Measurements from ENCODE around the gene SSTR1.

The SSTR1 gene

DNA sequence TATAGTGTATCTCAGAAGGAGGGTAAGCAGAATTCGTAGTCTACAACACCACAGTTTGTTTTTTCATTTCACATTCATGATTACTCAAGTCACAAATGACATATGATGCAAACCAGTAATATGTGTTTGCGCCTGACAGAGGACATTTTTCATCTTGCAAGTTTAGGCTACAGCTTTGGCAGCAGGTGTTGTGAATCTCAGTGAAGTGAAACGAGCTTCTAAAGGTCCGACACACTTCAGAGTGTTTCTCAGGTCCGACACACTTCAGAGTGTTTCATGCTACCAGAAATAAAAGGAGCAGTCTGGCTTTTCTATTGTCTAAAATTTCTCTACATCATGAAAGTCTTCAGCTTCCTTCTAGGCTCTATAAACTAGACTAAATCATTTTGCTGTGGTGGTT lies 25.5 kb downstream of the SSTR1 start:
- no peak for DNase-seq (ENCODE audit: low spot score)

DNA sequence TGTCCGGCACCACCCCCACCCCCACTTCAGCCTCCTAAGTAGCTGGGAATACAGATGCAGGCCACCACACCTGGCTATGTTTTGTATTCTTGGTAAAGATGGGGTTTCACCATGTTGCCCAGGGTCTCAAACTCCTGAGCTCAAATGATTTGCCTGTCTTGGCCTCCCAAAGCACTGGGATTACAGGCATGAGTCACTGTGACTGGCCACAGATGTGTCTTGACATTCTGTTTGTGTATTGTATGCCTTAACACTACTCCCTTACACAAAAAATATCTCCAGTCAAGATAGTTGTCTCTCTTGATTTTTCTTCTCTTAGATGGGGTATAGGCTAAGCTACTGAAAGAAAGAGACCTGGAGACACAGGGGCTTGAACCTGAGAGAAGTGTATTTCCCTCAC lies 30.6 kb downstream of the SSTR1 start:
- DNase-seq (ENCODE audit: low spot score) = no peak

DNA sequence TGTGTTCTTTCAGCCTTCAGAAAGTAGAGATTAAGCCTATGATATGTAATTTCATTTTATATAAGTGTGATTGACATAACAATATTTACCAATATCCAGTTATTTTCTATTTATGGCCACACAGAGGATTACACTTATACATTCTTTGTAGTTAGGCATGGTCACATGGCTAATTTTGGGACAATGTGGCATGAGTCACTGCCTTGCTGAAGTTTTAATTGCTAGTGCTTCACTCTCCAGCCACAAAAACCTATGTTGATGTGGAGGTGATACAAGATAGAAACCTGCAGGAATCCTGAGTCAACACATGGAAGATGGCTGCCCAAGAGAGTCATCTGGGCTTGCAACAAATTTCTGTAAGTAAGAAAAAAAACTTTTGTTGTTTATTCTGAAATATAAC lies 31.2 kb downstream of the SSTR1 start:
- no peak for DNase-seq (ENCODE audit: low spot score)

DNA sequence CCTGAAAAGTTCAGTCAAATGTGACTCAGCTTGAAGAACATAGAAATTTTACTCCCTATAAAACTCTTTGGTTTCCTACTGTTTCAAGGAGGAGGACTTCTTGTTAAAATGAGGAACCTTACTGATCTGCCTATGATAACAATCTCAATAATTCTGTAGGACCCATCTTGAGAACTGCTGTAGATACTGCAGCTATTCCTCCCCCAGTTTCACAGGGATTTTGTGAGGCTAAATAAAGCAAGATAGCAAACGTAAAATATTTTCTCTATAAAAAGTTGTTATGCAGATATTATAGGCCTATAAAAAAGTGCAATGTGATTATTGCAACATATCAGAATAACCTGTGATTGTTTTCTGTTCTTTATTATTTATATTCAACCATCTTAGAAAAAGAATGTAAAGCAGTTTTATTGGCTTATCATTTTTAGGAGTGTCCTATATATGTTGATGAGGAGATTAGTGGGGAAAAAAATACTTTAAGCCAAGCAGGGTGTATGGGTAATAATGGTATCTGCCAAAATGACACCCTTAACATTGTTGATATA lies 36.1 kb downstream of the SSTR1 start:
- no peak for DNase-seq (ENCODE audit: low spot score)

DNA sequence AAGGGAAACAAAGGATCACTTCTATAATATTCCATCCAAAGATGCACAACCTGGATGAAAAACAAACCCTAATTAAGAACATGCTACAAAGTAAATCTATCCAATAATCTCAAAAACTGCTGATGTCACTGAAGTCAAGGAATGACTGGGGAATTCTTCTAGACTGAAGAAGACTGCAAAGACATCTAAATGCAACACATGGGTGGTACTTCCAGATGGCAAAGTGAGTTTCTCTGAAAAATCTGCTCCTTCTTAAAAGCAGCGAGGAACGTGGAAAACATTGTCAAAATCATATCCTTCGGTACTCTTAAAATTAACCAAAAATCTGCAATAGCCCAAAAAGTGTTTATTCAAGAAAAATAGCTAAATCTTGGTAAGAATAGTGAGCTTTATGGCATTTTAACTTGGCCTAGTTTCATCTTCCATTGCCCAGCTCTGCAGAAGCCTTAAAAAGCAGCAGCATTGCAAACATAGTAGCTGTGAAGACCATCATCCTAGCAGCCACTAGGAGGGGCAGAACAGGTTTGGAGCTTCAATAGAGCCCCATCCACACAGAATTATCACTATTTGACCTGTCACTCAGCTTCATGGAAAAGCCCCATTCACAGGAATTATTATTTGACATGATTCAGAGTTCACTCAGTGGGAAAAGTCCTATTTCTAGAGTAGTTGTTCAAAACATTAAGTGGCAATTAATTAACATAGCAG lies 40.8 kb downstream of the SSTR1 start:
- no peak for DNase-seq (ENCODE audit: low spot score)

DNA sequence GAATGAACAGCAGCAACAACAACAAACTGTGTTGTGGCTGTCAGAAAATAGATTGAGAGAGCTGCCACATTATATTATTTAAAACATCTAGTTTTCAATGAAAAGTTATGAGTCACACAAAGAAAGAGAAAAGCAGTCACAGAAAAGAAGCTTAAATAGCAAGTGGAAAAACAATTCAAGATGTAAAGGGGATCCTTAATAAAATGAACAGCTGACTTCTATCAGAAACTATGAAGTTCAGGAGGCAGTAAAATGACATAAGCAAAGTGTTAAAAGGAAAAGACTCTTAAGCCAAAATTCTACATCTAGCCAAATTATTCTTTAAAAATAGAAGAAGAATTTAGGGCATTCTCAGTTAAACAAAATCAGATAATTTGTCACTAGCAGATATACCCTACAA lies 42.6 kb downstream of the SSTR1 start:
- DNase-seq (ENCODE audit: low spot score) = no peak

DNA sequence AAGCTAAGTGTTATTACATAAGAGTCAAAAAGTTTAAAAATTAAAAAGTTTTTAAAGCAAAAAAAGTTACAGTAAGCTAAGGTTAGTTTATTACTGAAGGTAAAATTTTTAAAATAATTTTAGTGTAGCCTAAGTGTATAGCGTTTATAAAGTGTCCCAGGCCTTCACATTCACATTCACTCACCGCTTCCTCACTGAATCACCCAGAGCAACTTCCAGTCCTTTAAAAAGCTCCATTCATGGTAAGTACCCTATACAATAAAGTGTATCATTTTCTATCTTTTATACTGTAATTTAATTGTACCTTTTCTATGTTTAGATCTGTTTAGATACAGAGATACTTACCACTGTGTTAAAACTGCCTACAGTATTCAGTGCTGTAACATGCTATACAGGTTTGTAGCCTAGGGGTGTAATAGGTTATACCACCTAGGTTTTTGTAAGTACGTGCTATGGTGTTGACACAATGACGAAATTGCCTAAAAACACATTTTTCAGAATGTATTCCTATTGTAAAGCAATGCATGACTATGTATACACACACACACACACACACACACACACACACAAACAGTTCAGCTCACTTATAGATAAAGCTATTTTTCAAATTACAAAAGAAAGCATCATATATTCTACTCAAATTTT lies 44.5 kb downstream of the SSTR1 start:
- no peak for DNase-seq (ENCODE audit: low spot score)

DNA sequence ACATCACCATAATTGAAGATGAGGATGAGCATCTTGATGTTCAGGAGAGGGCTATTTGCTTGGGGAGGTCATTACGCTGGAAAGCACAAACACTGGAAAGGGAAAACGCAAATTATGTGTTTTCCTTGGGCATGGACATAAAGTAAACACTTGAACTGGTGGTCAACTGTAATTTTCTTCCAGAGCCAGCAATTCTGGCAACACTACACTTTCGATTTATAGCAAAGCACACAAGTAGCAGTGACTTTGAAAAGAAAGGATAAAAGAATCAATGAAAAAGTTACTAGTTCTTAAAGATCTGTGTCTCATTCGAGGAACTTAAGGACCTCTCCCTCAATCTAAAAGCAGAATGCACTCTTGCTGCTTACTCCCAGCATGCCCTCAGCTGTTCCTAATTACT lies 46.0 kb downstream of the SSTR1 start:
- DNase-seq (ENCODE audit: low spot score) = no peak

DNA sequence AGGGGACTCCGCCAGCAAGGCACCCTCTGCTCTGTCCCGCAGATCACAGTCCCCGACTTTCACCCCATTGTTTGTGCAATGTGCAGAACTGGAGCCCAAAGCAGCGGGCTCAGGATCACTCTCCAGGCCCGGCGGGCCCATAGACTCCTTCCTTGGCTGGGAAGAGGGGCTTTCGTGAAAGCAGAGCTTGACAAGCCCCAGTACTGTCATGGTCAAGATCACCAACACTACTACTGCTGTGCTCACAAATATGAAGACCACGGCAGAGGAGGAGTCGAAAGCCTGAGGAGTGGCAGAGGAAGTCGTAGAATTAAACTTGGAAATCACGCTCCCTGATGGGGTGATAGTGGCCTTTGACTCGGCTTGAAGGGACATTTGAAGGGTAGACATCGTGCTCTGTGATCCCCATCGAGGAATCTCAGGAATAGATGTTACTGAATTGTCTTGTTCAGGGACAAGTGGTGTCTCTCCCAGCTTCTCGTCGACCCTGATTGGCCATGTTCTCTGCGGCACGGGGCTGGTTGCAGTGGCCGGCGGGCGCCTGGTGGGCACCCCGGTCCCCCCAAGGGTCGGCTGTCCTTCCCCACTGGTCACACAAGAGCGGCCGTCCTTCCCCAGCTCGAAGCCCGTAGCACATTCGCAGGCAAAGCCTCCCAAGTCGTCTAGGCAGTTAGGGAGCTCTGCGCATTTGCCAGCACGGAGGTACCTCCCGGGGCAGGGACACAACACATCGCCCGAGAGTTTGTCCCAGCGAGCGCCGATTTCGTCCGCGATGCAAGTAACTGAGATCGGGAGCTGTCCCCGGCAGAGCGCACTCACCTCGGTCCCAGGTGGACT lies 47.1 kb downstream of the SSTR1 start:
- no peak for DNase-seq (ENCODE audit: low spot score)

DNA sequence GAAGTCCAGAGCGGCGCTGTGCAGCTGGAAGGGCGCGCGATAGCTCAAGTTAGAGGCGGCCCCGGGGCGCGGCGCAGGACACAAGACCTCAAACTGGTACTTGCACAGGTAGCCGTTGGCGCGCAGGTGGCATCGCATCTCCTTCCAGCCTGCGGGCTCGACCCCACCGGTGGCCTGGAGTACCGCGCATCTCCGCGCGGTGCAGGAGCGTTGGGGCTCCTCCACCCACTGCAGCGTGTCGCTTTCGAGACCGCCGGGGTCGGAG lies 47.6 kb downstream of the SSTR1 start:
- no peak for DNase-seq (ENCODE audit: low spot score)

DNA sequence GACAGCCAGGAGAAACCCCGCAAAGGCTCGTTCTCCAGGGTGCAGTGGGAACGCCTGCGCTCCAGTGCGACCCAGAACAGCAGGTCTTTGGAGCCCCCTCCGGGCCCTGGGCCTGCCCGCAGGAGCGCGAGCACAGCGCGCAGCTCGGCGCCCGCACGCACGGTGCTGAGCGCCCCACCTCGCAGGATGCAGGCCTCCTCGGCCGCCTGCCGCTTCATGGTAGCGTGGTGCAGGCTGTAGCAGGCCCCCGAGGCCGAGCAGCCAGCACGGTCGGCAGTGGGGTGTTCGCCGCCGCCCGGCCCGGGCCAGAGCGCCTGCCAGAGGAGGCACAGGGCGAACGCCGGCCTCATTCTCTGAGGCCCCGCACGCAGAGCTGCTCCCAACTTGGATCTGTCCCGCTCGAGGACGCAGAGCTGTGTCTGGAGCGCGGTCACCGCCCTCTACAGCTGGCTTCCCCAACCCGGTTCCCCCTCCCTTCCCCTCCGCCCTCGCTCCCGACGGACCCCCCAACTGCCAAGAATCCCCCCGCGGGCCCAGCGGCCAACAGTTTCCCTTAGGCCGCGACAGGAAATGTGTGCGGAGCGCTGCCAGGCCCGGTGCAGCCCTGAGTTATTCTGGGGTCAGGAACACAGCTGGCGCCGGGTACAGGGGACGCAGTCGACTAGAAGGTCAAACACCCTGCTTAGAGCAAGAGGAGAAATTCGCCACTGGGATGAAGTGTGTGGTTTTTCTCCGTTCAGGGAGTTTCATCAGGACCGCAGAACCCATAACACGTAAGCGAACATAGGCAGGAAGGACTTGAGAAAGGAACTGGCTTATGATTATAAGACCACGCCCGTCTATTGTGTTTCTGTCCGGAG lies 48.2 kb downstream of the SSTR1 start, which contains the start of gene CLEC14A:
CLEC14A (minus strand) TSS at position 421 of the 860 bp plus-strand sequence; CDS start at position 350, 71 bp downstream.
- DNase-seq (ENCODE audit: low spot score) = no peak

DNA sequence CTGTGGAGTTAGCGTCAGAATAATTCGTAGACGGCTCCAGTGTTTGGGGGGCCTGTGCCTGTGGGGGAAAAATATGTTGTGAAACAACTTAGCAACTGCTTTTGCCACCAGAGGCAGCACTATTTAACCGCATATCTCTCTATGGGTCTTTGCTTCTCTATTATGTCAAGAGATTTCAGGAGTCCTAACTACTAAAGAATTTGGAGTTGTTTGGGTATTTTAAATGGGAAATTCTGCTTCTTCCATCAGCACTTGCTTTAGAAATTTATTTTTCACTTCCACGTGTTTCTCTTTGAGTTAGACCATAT lies 48.8 kb downstream of the SSTR1 start:
- no peak for DNase-seq (ENCODE audit: low spot score)

DNA sequence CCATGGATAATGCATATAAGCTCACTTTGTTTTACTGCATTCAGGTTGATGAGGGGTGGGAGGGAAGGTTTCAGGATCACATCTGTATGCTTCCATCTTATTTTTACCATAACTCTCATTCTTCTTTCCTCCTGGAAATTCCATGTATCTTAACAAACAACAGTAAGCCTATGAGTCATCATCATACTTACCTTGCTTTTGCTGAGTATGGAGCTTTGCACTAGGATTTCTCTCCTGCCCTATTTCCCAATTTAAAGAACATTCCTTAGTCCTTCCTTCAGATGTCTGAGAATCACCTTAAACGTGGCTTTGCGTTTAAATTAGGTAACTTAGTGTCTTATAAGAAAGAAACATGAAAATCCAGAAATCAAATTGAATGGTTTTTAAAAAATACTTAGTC lies 49.8 kb downstream of the SSTR1 start:
- DNase-seq (ENCODE audit: low spot score) = no peak

DNA sequence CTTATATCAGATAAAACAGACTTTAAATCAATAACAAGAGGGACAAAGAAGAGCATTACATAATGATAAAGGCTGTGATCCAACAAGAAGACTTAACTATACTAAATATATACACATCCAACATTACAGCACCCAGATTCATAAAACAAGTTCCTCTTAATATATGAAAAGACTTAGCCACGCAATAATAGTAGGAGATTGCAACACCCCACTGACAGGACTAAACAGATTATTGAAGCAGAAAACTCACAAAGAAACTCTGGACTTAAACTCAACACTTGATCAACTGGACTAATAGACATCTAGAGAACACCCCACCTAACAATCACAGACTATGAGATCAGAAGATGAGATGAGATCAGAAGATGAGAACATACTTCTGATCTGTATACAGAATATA lies 53.9 kb downstream of the SSTR1 start:
- no peak for DNase-seq (ENCODE audit: low spot score)
